ENCODE data around the gene TBC1D8.

TBC1D8 gene

DNA sequence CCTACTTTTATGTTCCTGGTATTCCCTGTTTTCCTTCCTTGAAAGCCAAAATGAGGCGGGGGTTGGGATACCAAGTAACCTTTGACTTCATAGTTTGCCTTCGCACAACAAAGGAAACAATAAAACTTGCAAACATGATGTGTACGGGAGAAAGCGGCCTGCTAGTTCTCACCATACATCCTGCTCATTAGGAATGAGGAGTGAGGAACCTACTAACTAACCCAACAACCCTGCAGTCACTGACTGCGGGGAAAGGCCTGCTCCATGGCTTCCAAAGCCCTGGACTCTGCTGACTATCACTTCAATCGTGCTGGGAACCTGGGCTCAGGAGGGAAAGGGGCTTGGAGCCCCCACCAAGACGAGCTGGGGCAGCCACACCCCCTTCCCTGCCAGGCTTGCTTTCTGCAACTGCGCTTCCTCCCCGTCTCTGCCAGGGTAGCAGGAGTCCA lies 124.9 kb downstream of the TBC1D8 start:
- TF ChIP-seq, protein P1, sequence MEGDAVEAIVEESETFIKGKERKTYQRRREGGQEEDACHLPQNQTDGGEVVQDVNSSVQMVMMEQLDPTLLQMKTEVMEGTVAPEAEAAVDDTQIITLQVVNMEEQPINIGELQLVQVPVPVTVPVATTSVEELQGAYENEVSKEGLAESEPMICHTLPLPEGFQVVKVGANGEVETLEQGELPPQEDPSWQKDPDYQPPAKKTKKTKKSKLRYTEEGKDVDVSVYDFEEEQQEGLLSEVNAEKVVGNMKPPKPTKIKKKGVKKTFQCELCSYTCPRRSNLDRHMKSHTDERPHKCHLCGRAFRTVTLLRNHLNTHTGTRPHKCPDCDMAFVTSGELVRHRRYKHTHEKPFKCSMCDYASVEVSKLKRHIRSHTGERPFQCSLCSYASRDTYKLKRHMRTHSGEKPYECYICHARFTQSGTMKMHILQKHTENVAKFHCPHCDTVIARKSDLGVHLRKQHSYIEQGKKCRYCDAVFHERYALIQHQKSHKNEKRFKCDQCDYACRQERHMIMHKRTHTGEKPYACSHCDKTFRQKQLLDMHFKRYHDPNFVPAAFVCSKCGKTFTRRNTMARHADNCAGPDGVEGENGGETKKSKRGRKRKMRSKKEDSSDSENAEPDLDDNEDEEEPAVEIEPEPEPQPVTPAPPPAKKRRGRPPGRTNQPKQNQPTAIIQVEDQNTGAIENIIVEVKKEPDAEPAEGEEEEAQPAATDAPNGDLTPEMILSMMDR (IDR thresholded peaks at IDR 0.05; ENCODE audit: low read depth, low read length, missing control alignments): no peak
- Histone ChIP-seq H3K4me3 (ENCODE audit: low read depth, low read length) (no peak overlapping the region), H3K27ac (no peak overlapping the region), H3K27me3 (replicated peaks) (no peaks in the 10 kb centered on the region), H3K36me3 (replicated peaks) (no peaks in the 10 kb centered on the region)
- DNase-seq: no peak
- in situ Hi-C loops (cut with HindIII; ENCODE audit: low pct_ligation_motif_present, low sequenced_read_pairs): loop anchor here (25.0 kb wide), 1 partner anchor 186 kb away; no protein-coding TSS in a partner anchor

DNA sequence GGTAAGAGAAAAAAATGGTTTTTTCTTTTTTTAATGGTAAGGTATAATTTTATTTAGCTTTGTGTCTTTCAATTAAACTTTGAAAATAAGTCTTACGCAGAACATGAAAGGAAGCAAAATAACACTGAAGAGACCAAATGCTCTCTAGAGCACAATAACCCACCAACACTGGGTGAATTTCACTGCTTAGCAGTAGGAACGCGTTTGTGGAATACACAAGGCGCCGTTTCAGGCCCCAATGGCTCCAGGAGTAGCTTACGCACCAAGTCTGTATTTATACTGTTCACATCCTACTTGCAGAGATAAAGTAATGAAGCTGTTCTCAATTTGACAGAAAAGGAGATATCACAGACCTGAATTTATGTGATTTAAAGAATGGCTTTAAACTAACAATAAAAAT lies 125.6 kb downstream of the TBC1D8 start:
- TF ChIP-seq, protein P1 (IDR thresholded peaks at IDR 0.05; ENCODE audit: low read depth, low read length, missing control alignments): no peak

DNA sequence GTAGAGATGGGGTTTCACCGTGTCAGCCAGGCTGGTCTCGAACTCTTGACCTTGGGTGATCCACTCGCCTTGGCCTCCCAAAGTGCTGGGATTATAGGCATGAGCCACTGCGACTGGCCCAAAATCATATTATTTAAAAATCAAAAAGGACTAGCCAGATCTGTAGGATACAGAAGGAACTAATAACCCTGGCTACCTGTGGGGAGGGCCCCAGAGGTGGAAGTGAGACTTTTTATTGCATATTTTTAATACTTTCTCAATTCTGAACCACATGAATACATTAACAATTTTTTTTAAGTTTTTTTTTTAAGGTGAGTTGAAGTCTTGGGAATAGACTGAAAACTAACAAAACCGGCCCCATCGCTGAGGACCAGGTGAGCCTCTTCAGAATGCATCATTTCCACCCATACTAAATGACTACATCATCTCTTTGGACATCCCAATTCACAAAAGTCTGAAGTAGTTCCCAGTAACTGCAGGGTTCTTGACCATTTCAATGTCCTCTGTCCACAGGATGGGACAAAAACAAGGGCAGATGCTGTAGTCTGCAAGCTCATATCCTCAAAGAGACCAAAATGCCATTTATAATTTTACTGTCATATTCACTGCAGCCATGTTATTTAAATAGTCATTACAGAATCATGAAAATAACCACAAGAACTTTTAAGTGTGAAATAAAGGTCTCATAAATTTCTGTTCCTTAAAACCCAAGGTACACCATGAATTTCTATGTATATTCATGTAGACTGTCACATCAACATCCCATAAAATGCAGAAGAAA lies 127.7 kb downstream of the TBC1D8 start:
- no peaks in the 10 kb centered on the region for H3K27me3 ChIP-seq (replicated peaks)
- TF ChIP-seq, protein P1 (IDR thresholded peaks at IDR 0.05; ENCODE audit: low read depth, low read length, missing control alignments): no peak
- H3K27ac ChIP-seq: no peak overlapping the region
- in situ Hi-C loops (cut with HindIII; ENCODE audit: low pct_ligation_motif_present, low sequenced_read_pairs): no loop called here
- no peaks in the 10 kb centered on the region for H3K36me3 ChIP-seq (replicated peaks)
- no peak for DNase-seq
- H3K4me3 ChIP-seq (ENCODE audit: low read depth, low read length): no peak overlapping the region

More for the DNA sequence above, 125.6 kb downstream of the TBC1D8 start:
- in situ Hi-C loops (cut with HindIII; ENCODE audit: low pct_ligation_motif_present, low sequenced_read_pairs): loop anchor here (25.0 kb wide), 1 partner anchor 187 kb away; no protein-coding TSS in a partner anchor
- Histone ChIP-seq H3K27ac (no peak overlapping the region), H3K36me3 (replicated peaks) (no peaks in the 10 kb centered on the region), H3K27me3 (replicated peaks) (no peaks in the 10 kb centered on the region), H3K4me3 (ENCODE audit: low read depth, low read length) (no peak overlapping the region)
- no peak for DNase-seq

DNA sequence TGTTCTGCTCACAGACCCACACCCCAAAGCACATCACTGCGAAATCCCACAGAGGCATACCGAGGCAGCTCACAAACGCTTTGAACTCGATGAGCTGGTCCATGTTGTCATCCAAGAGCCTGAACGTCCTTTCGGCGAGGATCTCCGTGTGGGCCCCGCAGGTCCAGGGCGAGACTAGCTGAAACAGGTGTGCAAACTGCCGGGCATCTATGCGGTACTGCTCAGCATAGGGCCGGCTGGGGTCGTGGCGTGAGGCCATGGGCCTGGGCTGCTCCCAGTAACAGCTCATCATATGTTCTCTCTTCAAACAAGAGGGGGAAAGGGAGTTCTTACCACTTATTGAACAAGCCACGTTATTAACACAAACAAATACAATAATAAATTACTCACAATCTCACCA lies 129.0 kb downstream of the TBC1D8 start:
- TF ChIP-seq, protein P1 (IDR thresholded peaks at IDR 0.05; ENCODE audit: low read depth, low read length, missing control alignments): no peak
- no peak for DNase-seq
- Histone ChIP-seq H3K27ac (no peak overlapping the region), H3K27me3 (replicated peaks) (no peaks in the 10 kb centered on the region), H3K36me3 (replicated peaks) (no peaks in the 10 kb centered on the region), H3K4me3 (ENCODE audit: low read depth, low read length) (no peak overlapping the region)
- in situ Hi-C loops (cut with HindIII; ENCODE audit: low pct_ligation_motif_present, low sequenced_read_pairs): no loop called here

DNA sequence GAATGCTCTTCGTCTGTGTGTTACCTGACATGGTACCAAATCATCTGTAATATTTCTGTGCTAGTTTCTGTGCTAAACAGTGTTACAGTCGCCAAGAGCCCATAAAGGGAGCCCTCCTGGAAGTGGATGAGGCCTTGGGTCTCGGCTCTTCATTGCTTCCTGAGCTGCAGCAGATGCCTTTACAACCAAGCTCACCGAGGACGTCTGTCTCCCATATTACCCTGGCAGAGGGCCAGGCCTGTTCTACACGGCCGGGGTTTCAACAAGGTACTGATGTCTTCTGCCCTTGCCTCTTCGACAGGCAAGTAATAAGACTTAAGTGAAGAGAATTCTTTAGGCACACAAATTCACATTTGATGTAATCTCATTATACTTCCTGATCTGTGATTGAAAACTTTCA lies 132.2 kb downstream of the TBC1D8 start:
- no peak for DNase-seq
- in situ Hi-C loops (cut with HindIII; ENCODE audit: low pct_ligation_motif_present, low sequenced_read_pairs): no loop called here
- H3K36me3 ChIP-seq (replicated peaks): no peaks in the 10 kb centered on the region
- TF ChIP-seq, protein P1 (IDR thresholded peaks at IDR 0.05; ENCODE audit: low read depth, low read length, missing control alignments): no peak
- no peak overlapping the region for H3K27ac ChIP-seq
- H3K4me3 ChIP-seq (ENCODE audit: low read depth, low read length): no peak overlapping the region
- H3K27me3 ChIP-seq (replicated peaks): no peaks in the 10 kb centered on the region
